GM21390 (cell line): ENCODE results near the gene DCTN1.
"Not testable (repeated sequence)": the region's sequence is repeated elsewhere in the genome, so short reads cannot be mapped to it uniquely, and the experiment has no call there.

Source experiments
- ATAC-seq: cut with Tn5 transposase; IDR thresholded peaks from one replicate; pipeline ENCODE4 v1.9.1; 2021; ENCODE audit not compliant: unreplicated experiment

DCTN1 gene

GRCh38 chr2:74372674-74373073 lies 7.4 kb downstream of the DCTN1 start:
- ATAC-seq = no peak

- ATAC-seq = no peak
These were observed 8.7 kb downstream of the DCTN1 start for GRCh38 chr2:74371421-74371820.

GRCh38 chr2:74369976-74370375 lies 10.1 kb downstream of the DCTN1 start:
- no peak for ATAC-seq

- ATAC-seq = no peak
These were observed 11.6 kb downstream of the DCTN1 start for GRCh38 chr2:74368499-74368898.

- no peak for ATAC-seq
These were observed 12.3 kb downstream of the DCTN1 start for GRCh38 chr2:74367789-74368188.

- no peak for ATAC-seq
These were observed 14.1 kb downstream of the DCTN1 start for GRCh38 chr2:74366036-74366435.

- no peak for ATAC-seq
These were observed 15.3 kb downstream of the DCTN1 start for GRCh38 chr2:74364533-74365505.

GRCh38 chr2:74361327-74361726 lies 18.8 kb downstream of the DCTN1 start:
- no peak for ATAC-seq

GRCh38 chr2:74357627-74358026 lies 22.5 kb downstream of the DCTN1 start:
- ATAC-seq = no peak

GRCh38 chr2:74349889-74350288 lies 30.2 kb downstream of the DCTN1 start:
- ATAC-seq = no peak

- no peak for ATAC-seq
These were observed 32.4 kb downstream of the DCTN1 start for GRCh38 chr2:74347742-74348141.

- no peak for ATAC-seq
These were observed 32.8 kb downstream of the DCTN1 start for GRCh38 chr2:74347303-74347702.

GRCh38 chr2:74345272-74345943 lies 34.7 kb downstream of the DCTN1 start:
- ATAC-seq = no peak

GRCh38 chr2:74343316-74343715 lies 36.8 kb downstream of the DCTN1 start, which contains the start of gene SLC4A5:
TSS of gene SLC4A5 (minus strand) at chr2:74343416. CDS start at chr2:74315023, 28,393 bp downstream.
- no peak for ATAC-seq

- not testable (repeated sequence) for ATAC-seq
These were observed 43.9 kb downstream of the DCTN1 start for GRCh38 chr2:74336227-74336626.

- no peak for ATAC-seq
These were observed 45.2 kb downstream of the DCTN1 start for GRCh38 chr2:74334931-74335333.

- ATAC-seq = no peak
These were observed 46.1 kb downstream of the DCTN1 start for GRCh38 chr2:74333896-74334586.

GRCh38 chr2:74333175-74333574 lies 46.9 kb downstream of the DCTN1 start:
- ATAC-seq = no peak

- no peak for ATAC-seq
These were observed 47.4 kb downstream of the DCTN1 start for GRCh38 chr2:74332550-74333174.

- ATAC-seq = no peak
These were observed 51.5 kb downstream of the DCTN1 start for GRCh38 chr2:74328573-74328972.

- ATAC-seq = no peak
These were observed 52.0 kb downstream of the DCTN1 start for GRCh38 chr2:74328074-74328473.
